Ectodermal cell (in vitro differentiated cells): Measurements from ENCODE around the gene BOC.

Experiments
- H3K27ac ChIP-seq: 2 replicates; pipeline ENCODE4 v1.7.0; 2013; ENCODE audit warnings: mild to moderate bottlenecking, low read depth, low read length; ENCODE audit not compliant: insufficient read depth, poor library complexity, severe bottlenecking
- H3K27me3 ChIP-seq: 2 replicates; pipeline ENCODE4 v1.7.0; 2013; ENCODE audit warnings: mild to moderate bottlenecking, low read length; ENCODE audit not compliant: insufficient read depth, control insufficient read depth, poor library complexity, severe bottlenecking
- H3K36me3 ChIP-seq: one replicate; pipeline ENCODE4 v1.7.0; 2013; ENCODE audit warnings: low read length; ENCODE audit not compliant: control insufficient read depth, insufficient read depth
- H3K4me1 ChIP-seq: one replicate; pipeline ENCODE4 v1.7.0; 2013; ENCODE audit warnings: low read length; ENCODE audit not compliant: control insufficient read depth, insufficient read depth
- H3K4me3 ChIP-seq: 2 replicates; pipeline ENCODE4 v1.7.0; 2013; ENCODE audit warnings: low read depth, low read length, control low read depth; ENCODE audit not compliant: insufficient read depth
- H3K9me3 ChIP-seq: 2 replicates; pipeline ENCODE4 v1.7.0; 2013; ENCODE audit warnings: mild to moderate bottlenecking, low read length, moderate library complexity; ENCODE audit not compliant: control insufficient read depth
- whole genome bisulfite sequencing, 2 experiments: methylation state at CpG; one replicate each; pipeline ENCODE4 v1.1.7; 2013; ENCODE audit warnings: missing lambda C conversion rate in 2 of 2; 5-methylcytosine and 5-hydroxymethylcytosine counted together

Gene BOC

DNA sequence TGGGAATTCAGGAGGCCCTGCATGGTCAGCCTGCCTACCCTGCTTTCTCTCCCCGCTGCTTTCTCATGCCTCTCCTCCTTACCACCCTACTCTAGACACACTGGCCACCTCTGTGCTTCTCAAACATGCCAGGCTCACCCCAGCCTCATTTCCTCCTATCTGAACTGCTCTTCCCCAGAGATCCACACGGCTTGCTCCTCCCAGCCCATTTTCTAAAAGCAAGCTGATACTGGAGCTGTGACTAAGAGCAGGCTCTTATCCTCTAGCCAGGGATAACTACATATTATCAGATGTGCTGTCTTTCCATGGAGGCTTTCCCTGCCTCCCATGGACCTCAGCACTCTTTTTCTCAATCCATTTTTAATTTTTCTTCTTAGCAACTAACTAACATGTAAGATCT is 85.9 kb downstream of the BOC start:
- Histone ChIP-seq H3K27me3 (no peaks in the 10 kb centered on the region), H3K27ac (no peak overlapping the region), H3K4me1 (no peaks in the 10 kb centered on the region), H3K4me3 (no peak overlapping the region), H3K36me3 (no peaks in the 10 kb centered on the region), H3K9me3 (no peaks in the 10 kb centered on the region)
- 54 to 59% methylated on average over 2 of the region's 2 CpGs for WGBS, 2 experiments

DNA sequence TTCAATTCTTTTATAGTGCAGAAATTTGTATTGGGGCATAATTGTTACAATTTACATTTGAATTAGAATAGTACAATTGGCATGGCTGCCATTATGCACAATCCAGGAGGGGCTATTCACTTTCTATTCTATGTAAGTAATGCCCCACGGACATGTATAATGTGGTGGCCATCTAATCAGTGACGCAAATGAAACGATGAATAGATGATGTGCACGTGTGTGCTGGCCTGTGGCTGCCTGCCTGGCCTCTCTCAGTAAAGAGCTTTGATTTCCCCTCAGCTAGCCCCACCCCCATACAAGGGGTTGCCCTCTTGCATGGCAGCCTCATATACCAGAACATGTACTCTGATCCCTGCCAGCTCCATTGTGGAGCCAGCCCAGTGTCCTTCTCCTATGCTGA is 86.5 kb downstream of the BOC start:
- H3K36me3 ChIP-seq = no peaks in the 10 kb centered on the region
- 84% methylated on average over 4 of the region's 4 CpGs for WGBS, 2 experiments

DNA sequence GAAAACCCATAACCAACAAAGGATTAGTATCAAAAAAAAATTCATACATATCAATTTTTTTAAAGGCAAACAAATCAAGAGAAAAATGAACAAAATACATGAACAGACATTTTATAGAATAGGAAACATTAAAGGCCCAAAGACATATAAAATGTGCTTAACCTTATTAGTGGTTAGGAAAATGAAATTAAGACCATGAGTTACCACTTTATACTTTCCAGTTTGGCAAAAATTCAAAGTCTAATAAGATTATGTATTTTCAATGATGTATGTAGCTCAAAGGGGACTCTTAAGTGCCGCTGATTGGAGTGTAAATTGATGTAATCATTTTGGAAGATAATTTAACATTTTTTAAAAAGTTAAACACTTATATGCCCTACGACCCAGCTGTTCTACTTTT is 89.2 kb downstream of the BOC start:
- Histone ChIP-seq H3K27ac (no peak overlapping the region), H3K27me3 (no peaks in the 10 kb centered on the region), H3K36me3 (no peaks in the 10 kb centered on the region), H3K4me3 (no peak overlapping the region), H3K9me3 (no peaks in the 10 kb centered on the region), H3K4me1 (no peaks in the 10 kb centered on the region)
- WGBS, 2 experiments = 80 to 100% methylated on average over 1 to 2 of the region's 2 CpGs

More for the DNA sequence above, 86.5 kb downstream of the BOC start:
- Histone ChIP-seq H3K4me1 (no peaks in the 10 kb centered on the region), H3K9me3 (no peaks in the 10 kb centered on the region), H3K27ac (no peak overlapping the region), H3K4me3 (no peak overlapping the region), H3K27me3 (no peaks in the 10 kb centered on the region)

DNA sequence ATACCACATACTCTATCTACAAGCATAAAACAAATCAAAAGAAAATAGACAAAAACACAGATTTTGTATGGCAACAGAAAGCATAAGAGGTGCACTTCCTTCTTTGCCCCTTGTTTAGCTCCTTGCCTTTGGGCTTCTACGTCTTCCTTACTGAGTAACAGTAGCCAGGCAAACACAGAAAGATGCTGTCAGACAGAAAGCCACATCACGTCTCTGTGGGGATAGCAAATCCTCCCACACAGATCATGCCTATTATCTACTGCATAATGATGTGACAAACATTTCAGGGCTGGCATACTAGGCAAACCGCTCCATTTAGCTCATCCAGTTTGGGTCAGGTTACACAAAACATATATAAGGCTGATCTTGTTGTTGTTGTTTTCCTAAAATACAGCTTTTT is 92.7 kb downstream of the BOC start:
- no peaks in the 10 kb centered on the region for H3K27me3 ChIP-seq
- no peaks in the 10 kb centered on the region for H3K36me3 ChIP-seq
- no peak overlapping the region for H3K27ac ChIP-seq
- H3K4me3 ChIP-seq = no peak overlapping the region
- whole genome bisulfite sequencing, 2 experiments = 78 to 79% methylated on average over 3 of the region's 3 CpGs
- no peaks in the 10 kb centered on the region for H3K4me1 ChIP-seq
- H3K9me3 ChIP-seq = no peaks in the 10 kb centered on the region

DNA sequence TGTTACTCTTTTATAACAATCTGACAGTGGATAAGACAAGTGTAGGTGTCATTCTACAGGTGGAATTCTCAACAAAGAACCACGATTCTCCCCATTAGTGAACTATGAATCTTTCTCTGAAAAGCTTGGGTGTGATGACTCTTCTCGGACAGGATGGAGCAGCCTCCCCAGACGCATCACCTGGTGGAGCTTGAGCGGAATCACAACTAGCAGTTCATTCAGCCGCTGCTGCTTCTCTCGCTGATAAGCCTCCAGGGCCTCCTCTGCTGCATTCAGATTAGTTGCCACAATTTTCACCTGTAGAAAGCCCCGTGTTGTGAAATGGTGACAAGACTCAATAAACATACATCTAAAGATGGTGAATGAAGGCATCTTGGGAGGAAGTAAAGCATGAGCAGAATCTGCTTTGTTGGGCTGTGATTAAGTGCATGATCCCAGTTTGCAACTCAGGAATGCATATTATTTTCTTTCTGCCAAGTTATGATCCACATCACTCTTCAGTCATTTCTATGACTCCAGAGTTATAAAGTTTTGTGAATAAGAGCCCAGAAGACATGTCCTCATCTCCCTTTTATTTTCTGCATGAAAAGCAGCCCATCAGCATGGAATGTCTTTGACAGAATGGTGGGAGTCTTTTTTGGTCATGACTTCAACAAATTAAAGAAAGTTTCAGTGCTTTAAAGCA is 93.6 kb downstream of the BOC start:
- no peak overlapping the region for H3K27ac ChIP-seq
- no peaks in the 10 kb centered on the region for H3K4me1 ChIP-seq
- H3K36me3 ChIP-seq = no peaks in the 10 kb centered on the region
- no peak overlapping the region for H3K4me3 ChIP-seq
- no peaks in the 10 kb centered on the region for H3K9me3 ChIP-seq
- no peaks in the 10 kb centered on the region for H3K27me3 ChIP-seq
- 76 to 79% methylated on average over 7 of the region's 7 CpGs for WGBS, 2 experiments

DNA sequence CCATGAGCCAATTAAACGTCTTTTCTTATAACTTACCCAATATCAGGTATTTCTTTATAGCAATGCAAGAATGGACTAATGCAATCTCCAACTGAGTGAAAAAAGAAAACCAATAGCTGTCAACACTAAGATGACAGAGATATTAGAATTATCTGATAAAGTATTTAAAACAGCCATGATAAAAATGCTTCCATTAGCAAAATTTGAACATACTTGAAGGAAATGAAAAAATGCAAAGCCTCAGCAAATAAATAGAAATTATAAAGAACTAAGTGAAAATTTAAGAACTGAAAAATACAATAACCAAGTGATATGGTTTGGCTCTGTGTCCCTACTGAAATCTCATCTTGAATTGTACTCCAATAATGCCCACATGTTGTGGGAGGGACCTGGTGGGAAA is 99.6 kb downstream of the BOC start:
- peaks cover 4% of the 10 kb centered on the region for H3K9me3 ChIP-seq
- WGBS, 2 experiments = 92 to 100% methylated on average over 1 of the region's 1 CpG
- no peak overlapping the region for H3K27ac ChIP-seq
- H3K4me3 ChIP-seq = no peak overlapping the region
- no peaks in the 10 kb centered on the region for H3K27me3 ChIP-seq
- H3K4me1 ChIP-seq = no peaks in the 10 kb centered on the region
- peaks cover 10% of the 10 kb centered on the region for H3K36me3 ChIP-seq

DNA sequence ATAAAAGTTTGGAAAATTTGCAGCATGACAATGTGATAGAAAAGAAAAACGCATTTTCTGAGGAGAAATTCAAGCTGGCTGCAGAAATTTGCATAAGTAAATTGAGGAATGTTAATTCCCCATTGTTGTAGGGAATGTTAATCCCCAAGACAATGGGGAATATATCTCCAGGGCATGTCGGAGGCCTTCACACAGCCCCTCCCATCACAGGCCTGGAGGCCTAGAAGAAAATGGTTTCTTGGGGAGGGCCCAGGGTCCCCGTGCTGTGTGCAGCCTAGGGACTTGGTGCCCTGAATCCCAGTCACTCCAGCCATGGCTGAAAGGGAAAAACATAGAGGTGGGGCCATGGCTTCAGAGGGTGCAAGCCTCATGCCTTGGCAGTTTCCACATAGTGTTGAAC is 101.1 kb downstream of the BOC start:
- WGBS, 2 experiments = 66 to 73% methylated on average over 3 of the region's 3 CpGs
- Histone ChIP-seq H3K9me3 (peaks cover 4% of the 10 kb centered on the region), H3K27ac (no peak overlapping the region)

DNA sequence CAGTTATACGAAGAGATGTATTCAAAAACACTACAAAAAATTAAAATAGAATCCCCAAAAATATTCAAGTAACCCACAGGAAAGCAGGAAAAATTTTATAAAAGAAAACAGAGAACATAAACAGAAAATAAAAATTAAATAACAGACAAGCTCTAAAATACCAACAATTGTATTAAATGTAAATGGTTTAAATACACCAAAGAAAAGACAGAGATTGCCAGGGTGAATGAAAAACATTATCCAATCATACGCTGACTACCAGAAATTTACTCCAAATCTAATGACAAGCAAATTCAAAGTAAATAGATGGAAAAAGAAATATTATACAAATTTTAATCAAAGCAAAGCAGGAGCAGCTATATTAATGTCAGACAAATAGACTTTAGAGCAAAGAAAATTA is 103.6 kb downstream of the BOC start:
- WGBS, 2 experiments = no CpG with 5 or more reads among the region's 2 CpGs
- H3K27ac ChIP-seq = no peak overlapping the region
- no peaks in the 10 kb centered on the region for H3K4me1 ChIP-seq
- H3K27me3 ChIP-seq = no peaks in the 10 kb centered on the region
- H3K36me3 ChIP-seq = peaks cover 10% of the 10 kb centered on the region
- no peak overlapping the region for H3K4me3 ChIP-seq
- peaks cover 4% of the 10 kb centered on the region for H3K9me3 ChIP-seq

More for the DNA sequence above, 101.1 kb downstream of the BOC start:
- Histone ChIP-seq H3K36me3 (peaks cover 10% of the 10 kb centered on the region), H3K4me3 (no peak overlapping the region), H3K4me1 (no peaks in the 10 kb centered on the region), H3K27me3 (no peaks in the 10 kb centered on the region)

DNA sequence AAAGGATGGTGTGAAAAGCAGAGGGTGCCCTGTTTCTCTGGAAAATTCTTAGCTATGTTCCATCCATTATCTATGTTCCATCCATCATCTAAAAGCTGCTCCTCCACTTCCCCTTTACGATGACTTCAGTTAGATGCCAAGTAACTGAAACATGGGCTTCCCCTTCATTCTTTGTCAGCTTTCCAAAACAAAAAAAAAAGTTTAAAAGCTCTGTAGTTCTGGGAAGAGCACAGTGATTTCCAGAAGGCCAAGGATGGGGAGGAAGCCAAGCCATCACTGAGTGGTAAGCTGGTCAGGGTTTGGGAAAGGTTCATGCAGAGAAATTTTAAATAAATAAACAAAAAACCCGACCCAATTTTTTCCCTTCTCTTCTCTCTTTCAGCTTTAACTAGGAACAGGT is 118.4 kb downstream of the BOC start:
- Histone ChIP-seq H3K36me3 (no peaks in the 10 kb centered on the region), H3K4me3 (no peak overlapping the region), H3K27ac (no peak overlapping the region), H3K4me1 (no peaks in the 10 kb centered on the region), H3K27me3 (no peaks in the 10 kb centered on the region), H3K9me3 (no peaks in the 10 kb centered on the region)
- WGBS, 2 experiments = 91% methylated on average over 2 of the region's 2 CpGs

DNA sequence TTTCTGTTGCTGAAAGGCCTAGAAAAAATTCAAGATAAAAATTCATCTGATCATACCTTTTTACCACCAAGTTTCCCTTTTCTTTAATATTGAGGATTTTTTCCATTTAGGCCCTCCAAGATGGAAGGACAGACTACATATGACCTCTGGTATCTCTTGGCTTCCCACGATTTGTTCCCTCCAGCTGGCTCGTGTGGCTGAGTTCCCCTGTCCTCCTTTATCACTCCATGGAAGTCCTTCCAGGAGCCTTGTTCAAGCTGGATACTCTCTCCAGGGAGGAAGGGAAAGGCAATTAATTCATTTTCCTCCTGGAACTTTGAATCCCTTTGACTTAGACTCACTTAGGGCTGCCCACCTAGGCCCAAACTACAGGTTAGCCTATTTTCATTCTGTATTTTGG is 119.4 kb downstream of the BOC start:
- no peaks in the 10 kb centered on the region for H3K36me3 ChIP-seq
- WGBS, 2 experiments = 92% methylated on average over 2 of the region's 2 CpGs
- no peaks in the 10 kb centered on the region for H3K27me3 ChIP-seq
- H3K27ac ChIP-seq = no peak overlapping the region
- H3K4me1 ChIP-seq = no peaks in the 10 kb centered on the region
- no peaks in the 10 kb centered on the region for H3K9me3 ChIP-seq
- H3K4me3 ChIP-seq = no peak overlapping the region

DNA sequence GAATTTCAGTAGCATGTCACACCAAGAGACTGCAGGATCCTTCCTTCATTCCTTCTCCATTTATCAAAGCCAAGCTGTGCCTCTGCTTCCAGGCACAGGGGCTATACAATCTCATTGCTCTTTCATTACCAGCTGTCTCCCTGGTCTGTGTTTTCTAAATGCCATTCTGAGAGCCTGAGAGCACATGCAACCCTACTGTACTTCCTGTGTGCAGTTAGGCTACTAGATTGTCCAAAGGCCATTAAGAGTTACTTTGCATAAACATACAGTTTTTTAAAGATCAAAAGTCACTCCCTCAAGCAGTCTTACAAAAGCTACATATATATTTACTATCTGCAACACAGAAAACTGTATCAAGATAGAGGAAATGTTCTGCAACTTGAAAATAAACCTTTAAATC is 119.8 kb downstream of the BOC start:
- Histone ChIP-seq H3K9me3 (no peaks in the 10 kb centered on the region), H3K4me3 (no peak overlapping the region), H3K36me3 (no peaks in the 10 kb centered on the region), H3K27me3 (no peaks in the 10 kb centered on the region), H3K4me1 (no peaks in the 10 kb centered on the region), H3K27ac (no peak overlapping the region)
